GM19328 (cell line): ENCODE measurements around the gene KRT4.

Source experiments
- ATAC-seq: cut with Tn5 transposase; IDR thresholded peaks from one replicate; pipeline ENCODE4 v1.9.1; 2021; ENCODE audit warnings: mild to moderate bottlenecking, moderate library complexity; ENCODE audit not compliant: unreplicated experiment

Gene KRT4

DNA sequence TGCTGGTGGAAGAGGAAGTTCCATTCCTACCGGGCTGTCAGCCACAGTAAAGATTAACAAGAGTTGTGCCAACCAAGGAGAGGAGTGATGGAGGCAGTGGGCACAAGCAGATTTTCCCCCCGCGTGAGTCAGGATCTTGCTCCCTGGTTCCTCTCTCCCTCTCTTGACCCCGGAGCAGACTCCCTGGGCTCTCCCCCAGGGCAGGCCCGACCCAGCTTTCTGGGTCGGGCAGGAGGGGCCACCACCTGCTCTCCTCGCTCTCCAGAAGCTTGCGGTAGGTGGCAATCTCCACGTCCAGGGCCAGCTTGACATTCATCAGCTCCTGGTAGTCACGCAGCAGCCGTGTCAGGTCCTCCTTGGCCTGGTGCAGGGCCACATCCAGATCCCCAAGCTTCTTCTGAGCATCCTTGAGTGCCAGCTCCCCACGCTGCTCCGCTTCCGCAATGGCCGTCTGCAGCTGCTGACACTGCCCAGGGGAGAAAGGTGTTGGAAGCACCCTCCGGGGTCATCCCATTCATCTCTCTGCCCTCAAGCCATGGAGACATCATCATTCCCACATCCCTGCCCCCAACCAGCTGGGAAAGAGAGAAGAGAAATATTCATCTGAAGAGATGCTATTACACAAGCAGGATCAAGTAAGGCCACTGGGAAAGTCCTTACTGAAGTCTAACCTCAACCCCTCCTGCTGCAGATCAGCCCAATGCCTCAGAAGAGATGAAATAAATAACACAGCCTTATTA lies 9.0 kb upstream of the KRT4 start:
- ATAC-seq: no peak

DNA sequence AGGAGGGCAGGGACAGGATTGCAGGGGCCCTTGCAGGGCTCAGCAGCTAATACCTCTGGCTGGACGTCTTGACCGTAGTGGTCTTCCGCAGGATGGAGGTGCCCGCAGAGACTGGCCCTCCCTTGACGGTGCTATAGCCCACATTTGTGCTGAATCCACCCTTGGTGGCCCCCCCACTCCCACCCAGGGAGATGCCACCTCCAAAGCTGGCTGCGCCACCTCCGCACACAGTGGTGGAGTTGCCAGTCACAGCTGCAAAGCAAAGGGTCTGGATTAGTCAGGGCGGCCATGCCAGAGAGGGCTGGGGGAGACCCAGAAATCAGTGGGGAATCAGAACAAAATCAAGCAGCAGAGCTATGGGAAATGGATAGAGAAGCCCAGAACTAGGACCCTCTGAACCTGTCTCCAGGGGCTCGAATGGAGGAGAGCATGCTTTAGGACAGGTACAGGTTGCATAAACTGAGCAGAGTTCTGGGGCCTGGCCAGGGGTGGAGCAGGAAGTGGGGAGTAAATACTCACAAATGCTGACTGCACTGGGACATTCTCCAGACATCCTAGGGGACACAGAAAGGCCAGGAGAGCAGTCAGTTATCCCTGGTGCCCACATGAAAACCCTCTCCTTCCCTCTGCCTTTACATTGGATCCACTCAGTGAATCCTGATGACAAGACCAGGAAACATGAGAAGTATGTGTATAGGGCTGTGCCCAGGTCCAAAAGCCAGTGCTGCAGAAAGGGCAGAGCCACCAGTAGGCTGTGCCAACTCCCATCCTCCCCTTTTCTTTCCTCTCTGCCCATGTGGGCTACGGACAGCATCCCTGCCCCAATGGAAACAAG lies 8.1 kb upstream of the KRT4 start:
- no peak for ATAC-seq

GRCh38 chr12:52821071-52821730 lies 7.3 kb upstream of the KRT4 start:
- no peak for ATAC-seq

GRCh38 chr12:52820521-52820920 lies 6.6 kb upstream of the KRT4 start:
- ATAC-seq: no peak

GRCh38 chr12:52819731-52820510 lies 6.0 kb upstream of the KRT4 start:
- ATAC-seq: no peak

GRCh38 chr12:52818887-52819420 lies 5.0 kb upstream of the KRT4 start:
- no peak for ATAC-seq

DNA sequence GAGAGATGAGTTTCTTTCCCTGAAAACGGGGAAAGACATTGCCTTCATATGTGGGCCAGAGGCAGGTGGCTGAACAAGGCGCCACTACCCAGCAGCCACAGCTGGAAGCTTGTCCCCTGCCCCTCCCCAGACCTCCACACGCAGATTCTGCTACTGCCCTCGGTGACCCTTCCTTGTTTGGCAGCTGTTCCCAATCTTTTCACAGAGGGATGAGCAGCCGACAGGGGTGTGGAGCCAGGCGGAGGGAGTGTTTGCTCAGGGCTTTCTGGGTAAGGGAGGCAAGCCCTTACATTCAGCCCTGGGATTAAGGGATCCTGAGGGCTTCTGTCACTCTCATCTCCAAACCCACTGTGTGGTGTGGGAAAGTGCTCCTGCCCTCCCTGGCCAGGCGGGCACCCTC lies 4.5 kb upstream of the KRT4 start:
- no peak for ATAC-seq

- ATAC-seq: no peak
These were observed 3.9 kb upstream of the KRT4 start for GRCh38 chr12:52817699-52818238.

DNA sequence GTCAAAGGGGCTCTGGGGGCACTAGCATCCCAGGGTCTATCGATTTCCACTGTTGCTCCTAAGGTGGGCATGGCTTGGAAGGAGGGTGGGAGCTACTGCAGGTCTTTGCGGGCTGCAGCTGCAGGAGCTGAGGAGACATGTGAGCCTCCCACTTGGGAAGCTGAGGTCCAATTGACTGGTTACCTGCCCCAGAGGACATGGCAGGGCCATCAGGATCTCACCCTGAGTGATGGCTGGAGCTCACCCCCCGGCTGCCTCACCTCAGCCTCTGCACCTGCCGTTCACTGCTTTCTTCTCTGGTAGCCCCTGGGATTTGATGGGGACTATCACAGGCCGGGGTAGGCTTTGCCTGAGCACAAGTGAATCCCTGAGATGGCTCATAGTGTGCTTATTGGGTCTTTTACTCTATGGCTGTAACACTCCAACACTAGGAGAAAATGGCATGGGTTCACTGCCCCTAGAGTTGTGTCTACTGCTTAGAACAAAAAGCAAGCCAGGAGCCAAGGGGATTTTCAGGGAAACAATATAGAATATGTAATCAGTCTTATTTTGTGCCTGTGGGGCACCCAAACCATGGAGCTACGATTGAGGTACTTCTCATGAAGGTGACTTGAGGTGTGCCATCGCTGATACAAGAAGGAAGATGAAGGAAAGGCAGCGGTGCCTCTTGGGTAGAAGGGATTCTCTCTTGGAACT lies 3.2 kb upstream of the KRT4 start:
- no peak for ATAC-seq

GRCh38 chr12:52815676-52816588 lies 2.0 kb upstream of the KRT4 start:
- no peak for ATAC-seq

DNA sequence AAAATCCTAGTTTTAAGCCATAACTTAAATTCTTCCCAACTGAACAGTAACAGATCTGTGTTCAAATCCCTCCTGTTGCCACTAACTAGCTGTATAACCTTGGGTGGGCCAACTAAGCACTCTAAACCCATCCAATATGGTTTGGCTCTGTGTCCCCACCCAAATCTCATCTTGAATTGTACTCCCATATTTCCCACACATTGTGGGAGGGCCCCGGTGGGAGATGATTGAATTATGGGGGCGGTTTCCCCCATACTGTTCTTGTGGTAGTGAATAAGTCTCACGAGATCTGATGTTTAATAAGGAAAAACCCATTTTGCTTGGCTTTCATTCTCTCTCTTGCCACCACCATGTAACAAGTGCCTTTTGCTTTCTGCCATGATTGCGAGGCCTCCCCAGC lies 1.2 kb upstream of the KRT4 start:
- no peak for ATAC-seq

DNA sequence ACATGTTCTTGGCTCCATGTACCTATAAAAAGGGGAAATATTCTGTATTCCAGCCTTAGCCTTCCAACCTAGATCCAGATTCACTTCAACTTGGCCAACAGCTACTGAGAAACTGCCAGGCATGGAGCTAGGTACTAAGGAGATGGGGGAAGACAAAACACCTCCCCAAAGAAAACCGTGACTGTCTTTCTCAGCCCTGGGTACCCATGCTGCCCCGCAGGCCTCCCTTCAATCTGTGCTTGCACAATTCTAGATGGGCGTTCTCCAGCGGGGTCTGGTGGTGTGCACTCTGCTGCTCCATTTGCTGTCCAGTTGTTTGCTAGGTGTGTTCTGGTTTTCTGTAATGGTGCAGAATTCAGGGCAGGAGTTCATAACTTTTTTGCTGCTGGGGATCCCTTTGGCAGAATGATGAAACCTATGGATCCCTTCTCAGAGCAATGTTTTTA lies 817 bp upstream of the KRT4 start:
- ATAC-seq: no peak

- no peak for ATAC-seq
These were observed 605 bp downstream of the KRT4 start for GRCh38 chr12:52813203-52813819.

GRCh38 chr12:52812749-52813148 lies 1.2 kb downstream of the KRT4 start:
- ATAC-seq: no peak

- ATAC-seq: no peak
These were observed 1.9 kb downstream of the KRT4 start for GRCh38 chr12:52812073-52812400.

GRCh38 chr12:52811191-52812072 lies 2.5 kb downstream of the KRT4 start:
- ATAC-seq: no peak

DNA sequence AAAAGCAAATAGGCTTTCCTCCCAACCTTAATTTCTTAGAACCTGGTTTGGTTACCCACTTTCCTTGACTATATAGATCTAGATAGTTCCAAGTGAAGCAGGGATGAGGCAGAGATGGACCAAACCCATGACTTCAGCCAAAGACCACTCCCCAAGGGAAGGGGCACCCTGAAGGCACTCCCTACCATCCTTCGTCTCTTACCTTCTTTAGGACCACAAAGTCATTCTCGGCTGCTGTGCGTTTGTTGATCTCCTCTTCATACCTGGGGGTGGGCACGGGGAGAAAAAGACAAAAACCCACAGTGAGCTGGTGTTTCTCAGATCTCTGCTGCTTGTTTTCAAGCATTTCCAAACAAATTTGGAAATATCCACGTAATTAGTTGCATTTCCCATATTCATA lies 3.4 kb downstream of the KRT4 start:
- no peak for ATAC-seq

DNA sequence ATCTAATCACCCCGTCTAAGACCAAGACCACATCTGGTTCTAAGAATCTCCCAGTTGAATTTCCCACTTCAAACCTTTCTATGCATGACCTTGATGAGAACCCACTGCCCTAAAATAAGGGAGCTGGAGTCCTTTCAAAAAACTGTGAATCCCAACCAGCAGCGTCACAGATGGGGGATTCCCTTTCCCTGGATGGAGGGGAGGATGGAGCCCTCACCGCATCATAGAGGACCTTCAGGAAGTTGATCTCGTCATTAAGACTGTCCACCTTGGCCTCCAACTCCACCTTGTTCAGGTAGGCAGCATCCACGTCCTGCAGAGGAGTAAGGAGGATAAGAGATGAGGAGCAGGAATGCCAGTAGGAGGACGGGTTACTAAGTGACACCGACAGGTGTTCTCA lies 4.8 kb downstream of the KRT4 start:
- no peak for ATAC-seq
